G401.6 (cell line): Measurements from ENCODE around the gene SPEN.

Experiments
- FAIRE-seq: peaks from 2 replicates; lab custom pipeline; 2012; peaks lifted over from hg19 to GRCh38; lab: Jason Lieb, UNC

The SPEN gene

GRCh38 chr1:15989776-15990175, 142.3 kb downstream of the SPEN start:
- no peak for FAIRE-seq
